H9 (cell line): Measurements from ENCODE around the gene SHISA9. TPM values are rescaled to one million over a fixed set of nuclear protein-coding genes. Genes with fewer than 3 reads are reported as not detected.
A peak's percentile ranks its signal among the peaks of the same experiment; 100 is the strongest.

Source experiments
- DNase-seq: peaks from one replicate; pipeline ENCODE4 v3.0.0-alpha.2; 2017
- H2AFZ ChIP-seq: one replicate; pipeline ENCODE4 v1.6.1; 2013; ENCODE audit warnings: mild to moderate bottlenecking, low read length, control low read depth, moderate library complexity
- H2AK5ac ChIP-seq: 2 replicates; pipeline ENCODE4 v1.6.1; 2013; ENCODE audit warnings: low read length, control low read depth, mixed read lengths; ENCODE audit not compliant: insufficient read length
- H2BK120ac ChIP-seq: one replicate; pipeline ENCODE4 v1.6.1; 2013; ENCODE audit warnings: low read depth, mild to moderate bottlenecking, low read length, control low read depth, inconsistent platforms; ENCODE audit not compliant: poor library complexity, severe bottlenecking
- H2BK12ac ChIP-seq: 2 replicates; pipeline ENCODE4 v1.6.1; 2013; ENCODE audit warnings: low read length, control low read depth, mixed read lengths, low read depth; ENCODE audit not compliant: insufficient read length
- H2BK15ac ChIP-seq: 2 replicates; pipeline ENCODE4 v1.6.1; 2013; ENCODE audit warnings: low read depth, low read length, control low read depth
- H2BK20ac ChIP-seq: one replicate; pipeline ENCODE4 v1.6.1; 2013; ENCODE audit warnings: low read depth, mild to moderate bottlenecking, low read length, control low read depth, inconsistent platforms; ENCODE audit not compliant: poor library complexity, severe bottlenecking
- H2BK5ac ChIP-seq: 2 replicates; pipeline ENCODE4 v1.6.1; 2013; ENCODE audit warnings: low read length, control low read depth, mixed read lengths; ENCODE audit not compliant: insufficient read length
- H3K14ac ChIP-seq: 2 replicates; pipeline ENCODE4 v1.6.1; 2013; ENCODE audit warnings: low read length, control low read depth; ENCODE audit not compliant: insufficient read depth
- H3K18ac ChIP-seq: 2 replicates; pipeline ENCODE4 v1.6.1; 2013; ENCODE audit warnings: low read depth, mild to moderate bottlenecking, mixed read lengths, low read length, control low read depth; ENCODE audit not compliant: insufficient read length
- H3K23ac ChIP-seq: 2 replicates; pipeline ENCODE4 v1.6.1; 2013; ENCODE audit warnings: low read length, control low read depth, mixed read lengths, low read depth; ENCODE audit not compliant: insufficient read length
- H3K23me2 ChIP-seq: 2 replicates; pipeline ENCODE4 v1.6.1; 2013; ENCODE audit warnings: low read depth, mild to moderate bottlenecking, mixed read lengths, low read length, control low read depth; ENCODE audit not compliant: insufficient read length, poor library complexity, severe bottlenecking
- H3K27ac ChIP-seq: 2 replicates; pipeline ENCODE4 v1.5.1; 2013; ENCODE audit warnings: low read length, control low read depth, mixed read lengths, low read depth; ENCODE audit not compliant: insufficient read length
- H3K27me3 ChIP-seq: 2 replicates; pipeline ENCODE4 v1.6.1; 2013; ENCODE audit warnings: low read length, control low read depth, inconsistent platforms; ENCODE audit not compliant: insufficient read depth
- H3K4ac ChIP-seq: 2 replicates; pipeline ENCODE4 v1.6.1; 2013; ENCODE audit warnings: low read depth, mild to moderate bottlenecking, control low read depth, inconsistent platforms, low read length, moderate library complexity
- H3K4me1 ChIP-seq: 2 replicates; pipeline ENCODE4 v1.6.1; 2013; ENCODE audit warnings: low read length, control low read depth, inconsistent platforms; ENCODE audit not compliant: insufficient read depth
- H3K4me2 ChIP-seq: 2 replicates; pipeline ENCODE4 v1.6.1; 2013; ENCODE audit warnings: low read length, control low read depth, mixed read lengths; ENCODE audit not compliant: insufficient read length, insufficient read depth
- H3K56ac ChIP-seq: 2 replicates; pipeline ENCODE4 v1.6.1; 2013; ENCODE audit warnings: low read depth, mild to moderate bottlenecking, mixed read lengths, low read length, control low read depth; ENCODE audit not compliant: insufficient read length
- H3K79me1 ChIP-seq: 2 replicates; pipeline ENCODE4 v1.6.1; 2013; ENCODE audit warnings: low read depth, mild to moderate bottlenecking, moderate library complexity, low read length, control low read depth, inconsistent platforms; ENCODE audit not compliant: insufficient read depth, poor library complexity, severe bottlenecking
- H3K79me2 ChIP-seq: 2 replicates; pipeline ENCODE4 v1.6.1; 2013; ENCODE audit warnings: low read length, control low read depth, inconsistent platforms; ENCODE audit not compliant: insufficient read depth
- H3K9ac ChIP-seq: 2 replicates; pipeline ENCODE4 v1.6.1; 2013; ENCODE audit warnings: low read length, control low read depth, mixed read lengths; ENCODE audit not compliant: insufficient read length; ENCODE audit errors: extremely low read depth
- H3K9me3 ChIP-seq: one replicate; pipeline ENCODE4 v1.6.1; 2013; ENCODE audit warnings: low read depth, low read length, inconsistent platforms; ENCODE audit not compliant: control insufficient read depth
- H3T11ph ChIP-seq: one replicate; pipeline ENCODE4 v1.6.1; 2013; ENCODE audit warnings: mild to moderate bottlenecking, low read length, control low read depth, inconsistent platforms
- H4K20me1 ChIP-seq: one replicate; pipeline ENCODE4 v1.6.1; 2013; ENCODE audit not compliant: control insufficient read depth, insufficient read length, insufficient read depth
- H4K5ac ChIP-seq: 2 replicates; pipeline ENCODE4 v1.6.1; 2013; ENCODE audit warnings: low read depth, mild to moderate bottlenecking, mixed read lengths, low read length, control low read depth; ENCODE audit not compliant: insufficient read length
- H4K8ac ChIP-seq: replicated peaks from 2 replicates; pipeline ENCODE4 v1.6.1; 2013; ENCODE audit warnings: low read length, control low read depth, mixed read lengths, low read depth; ENCODE audit not compliant: insufficient read length
- H4K91ac ChIP-seq: 2 replicates; pipeline ENCODE4 v1.6.1; 2013; ENCODE audit warnings: low read depth, mild to moderate bottlenecking, moderate library complexity, mixed read lengths, low read length, control low read depth; ENCODE audit not compliant: insufficient read length
- H3K27ac Mint-ChIP-seq, 3 experiments: 2 replicates in 2 of 3; 3 replicates in 1 of 3; pipeline ENCODE4 v1.8.0; 2020 to 2021; ENCODE audit warnings: mixed read lengths in 3 of 3, mild to moderate bottlenecking in 1 of 3, moderate library complexity in 1 of 3
- H3K27me3 Mint-ChIP-seq: 2 replicates; pipeline ENCODE4 v1.8.0; 2021; ENCODE audit warnings: low read depth, mild to moderate bottlenecking, moderate library complexity, mixed read lengths
- H3K36me3 Mint-ChIP-seq, 3 experiments: 2 replicates in 2 of 3; 3 replicates in 1 of 3; pipeline ENCODE4 v1.8.0; 2020 to 2021; ENCODE audit warnings: low read depth in 3 of 3, mixed read lengths in 3 of 3; ENCODE audit not compliant: insufficient read depth in 1 of 3
- H3K4me1 Mint-ChIP-seq, 2 experiments: 2 replicates each; pipeline ENCODE4 v1.8.0; 2020; ENCODE audit warnings: mixed read lengths in 2 of 2
- H3K4me3 Mint-ChIP-seq, 2 experiments: 2 replicates in 1 of 2; 3 replicates in 1 of 2; pipeline ENCODE4 v1.8.0; 2020 to 2021; ENCODE audit warnings: mild to moderate bottlenecking in 2 of 2, mixed read lengths in 2 of 2, moderate library complexity in 1 of 2
- H3K9me3 Mint-ChIP-seq, 2 experiments: 2 replicates in 1 of 2; 3 replicates in 1 of 2; pipeline ENCODE4 v1.8.0; 2020; ENCODE audit warnings: mild to moderate bottlenecking in 2 of 2, mixed read lengths in 2 of 2, moderate library complexity in 1 of 2
- WGBS: extraction: QIAGEN DNeasy Blood & Tissue Kit; methylation state at CpG from one replicate; pipeline ENCODE4 v1.1.7; 2013; ENCODE audit warnings: missing lambda C conversion rate, low lambda C conversion rate, mixed read lengths; ENCODE audit not compliant: insufficient read length; ENCODE audit errors: extremely low coverage; 5-methylcytosine and 5-hydroxymethylcytosine counted together
- total RNA-seq: library from RNA; stranded (reverse); gene quantifications from 2 replicates; pipeline ENCODE4 v1.2.1, GENCODE V29; 2021
- TF ChIP-seq, protein P1 (sequence below): fragments of 200-600 bp; sonication (generic); conservative IDR thresholded peaks from 3 replicates; pipeline ENCODE4 v1.8.0; 2021; ENCODE audit warnings: antibody characterized with exemption, mild to moderate bottlenecking

The SHISA9 gene
- total RNA-seq, 1 experiment from 2014 or later: 7.0 TPM

DNA sequence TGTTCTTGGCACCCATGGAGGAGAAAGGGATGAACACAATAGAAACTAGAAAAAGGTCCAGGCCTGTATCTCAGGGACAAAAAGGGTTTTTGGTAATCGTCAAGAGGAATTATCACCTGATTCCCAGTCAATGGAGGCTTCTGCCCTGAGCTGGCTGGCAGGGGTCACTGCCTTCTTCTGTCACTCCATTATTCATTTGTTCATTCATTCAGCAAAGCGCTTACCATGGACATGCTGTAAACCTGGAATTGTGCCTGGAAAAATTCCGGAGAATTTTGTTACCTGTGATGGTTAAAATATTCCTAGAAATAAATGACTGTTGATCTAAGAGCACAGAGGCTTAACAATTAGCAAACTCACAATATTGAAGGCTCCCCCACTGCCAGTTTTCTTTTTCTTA, 212.3 kb downstream of the SHISA9 start:
- WGBS: no CpG with 5 or more reads among the region's 3 CpGs
- no peak overlapping the region for H2AFZ ChIP-seq
- no peaks in the 10 kb centered on the region for H3K27me3 ChIP-seq
- DNase-seq: no peak
- no peak overlapping the region for H2BK15ac ChIP-seq
- no peak overlapping the region for H3K14ac ChIP-seq
- H3K4me1 ChIP-seq: no peaks in the 10 kb centered on the region; the same call in 1 of the 2 replicates
- H4K8ac ChIP-seq: no peak overlapping the region
- H3K4ac ChIP-seq: no peak overlapping the region
- Mint-ChIP-seq H3K36me3 (peaks cover 4 to 13% (median 7%) of the 10 kb centered on the region in 3 experiments), H3K9me3 (peaks cover 11 to 14% of the 10 kb centered on the region in 2 experiments), H3K27me3 (no peaks in the 10 kb centered on the region), H3K27ac (peak overlapping the region in 2 of 3 experiments; percentile 47 to 70; a peak in 3 of 7 replicates), H3K4me3 (no peak overlapping the region), H3K4me1 (peaks cover 20 to 35% of the 10 kb centered on the region in 2 experiments)
- H4K20me1 ChIP-seq: no peaks in the 10 kb centered on the region
- no peak overlapping the region for H3K4me2 ChIP-seq
- no peak overlapping the region for H4K91ac ChIP-seq
- H3K9me3 ChIP-seq: no peaks in the 10 kb centered on the region
- no peaks in the 10 kb centered on the region for H3K79me2 ChIP-seq
- no peak overlapping the region for H2BK20ac ChIP-seq
- H4K5ac ChIP-seq: no peak overlapping the region
- H2BK12ac ChIP-seq: no peak overlapping the region
- no peak overlapping the region for H3K9ac ChIP-seq
- H3T11ph ChIP-seq: no peak overlapping the region
- no peak overlapping the region for H3K18ac ChIP-seq
- H2AK5ac ChIP-seq: no peak overlapping the region
- no peaks in the 10 kb centered on the region for H3K23me2 ChIP-seq
- H3K79me1 ChIP-seq: no peaks in the 10 kb centered on the region
- H3K23ac ChIP-seq: no peak overlapping the region
- TF ChIP-seq, protein P1, sequence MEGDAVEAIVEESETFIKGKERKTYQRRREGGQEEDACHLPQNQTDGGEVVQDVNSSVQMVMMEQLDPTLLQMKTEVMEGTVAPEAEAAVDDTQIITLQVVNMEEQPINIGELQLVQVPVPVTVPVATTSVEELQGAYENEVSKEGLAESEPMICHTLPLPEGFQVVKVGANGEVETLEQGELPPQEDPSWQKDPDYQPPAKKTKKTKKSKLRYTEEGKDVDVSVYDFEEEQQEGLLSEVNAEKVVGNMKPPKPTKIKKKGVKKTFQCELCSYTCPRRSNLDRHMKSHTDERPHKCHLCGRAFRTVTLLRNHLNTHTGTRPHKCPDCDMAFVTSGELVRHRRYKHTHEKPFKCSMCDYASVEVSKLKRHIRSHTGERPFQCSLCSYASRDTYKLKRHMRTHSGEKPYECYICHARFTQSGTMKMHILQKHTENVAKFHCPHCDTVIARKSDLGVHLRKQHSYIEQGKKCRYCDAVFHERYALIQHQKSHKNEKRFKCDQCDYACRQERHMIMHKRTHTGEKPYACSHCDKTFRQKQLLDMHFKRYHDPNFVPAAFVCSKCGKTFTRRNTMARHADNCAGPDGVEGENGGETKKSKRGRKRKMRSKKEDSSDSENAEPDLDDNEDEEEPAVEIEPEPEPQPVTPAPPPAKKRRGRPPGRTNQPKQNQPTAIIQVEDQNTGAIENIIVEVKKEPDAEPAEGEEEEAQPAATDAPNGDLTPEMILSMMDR: no peak
- no peak overlapping the region for H2BK120ac ChIP-seq
- no peak overlapping the region for H3K56ac ChIP-seq
- H2BK5ac ChIP-seq: no peak overlapping the region
- no peak overlapping the region for H3K27ac ChIP-seq
